Measurements from ENCODE around the gene JUNB. TPM values are rescaled to one million over a fixed set of nuclear protein-coding genes. Genes with fewer than 3 reads are reported as not detected.

The JUNB gene
- total RNA-seq, 1 experiment from 2014 or later, result 125 TPM

GRCh38 chr19:12754465-12755196 lies 36.7 kb upstream of the JUNB start:
- POLR2A ChIA-PET, result interaction anchor here (0.6 to 1.9 kb wide), 6 partner anchors 11 to 954 kb away, joined by 3 to 4 read pairs (median 3); partner anchors contain the start of genes GET3 and TRIR

GRCh38 chr19:12756150-12756883 lies 35.0 kb upstream of the JUNB start:
- ChIA-PET CTCF (interaction anchor here (0.6 to 13.2 kb wide), 9 partner anchors 10 to 571 kb away, joined by 3 to 307 read pairs (median 5); partner anchors contain the start of genes JUNB, PRDX2, THSD8 and TNPO2), POLR2A (interaction anchor here (1.8 to 1.9 kb wide), 2 partner anchors 20 to 22 kb away, joined by 4 to 8 read pairs; partner anchors contain the start of genes GET3 and TRIR)

More at GRCh38 chr19:12754465-12755196, 36.7 kb upstream of the JUNB start:
- intact Hi-C loops (cut with micrococcal nuclease), result no loop called here
- H3K36me3 Mint-ChIP-seq (ENCODE audit: insufficient read depth, unreplicated experiment), result no peaks in the 10 kb centered on the region
- H3K27ac Mint-ChIP-seq (ENCODE audit: low read depth, unreplicated experiment), result no peak overlapping the region
- no peak overlapping the region for H3K4me3 Mint-ChIP-seq (ENCODE audit: unreplicated experiment)
- no peaks in the 10 kb centered on the region for H3K9me3 Mint-ChIP-seq (ENCODE audit: unreplicated experiment)
- peaks cover 18% of the 10 kb centered on the region for H3K4me1 Mint-ChIP-seq (ENCODE audit: insufficient read depth, unreplicated experiment)
- no peak for TF ChIP-seq CTCF (IDR thresholded peaks at IDR 0.05; ENCODE audit: unreplicated experiment)
- no peak for DNase-seq (ENCODE audit: unreplicated experiment)
- no TSS peak for BruUV-seq (replicated peaks)
- CTCF ChIA-PET, result interaction anchor here (0.7 to 13.2 kb wide), 10 partner anchors 10 to 95 kb away, joined by 3 to 307 read pairs (median 3); partner anchors contain the start of genes JUNB, PRDX2, THSD8 and TRIR
- H3K27me3 Mint-ChIP-seq (ENCODE audit: insufficient read depth, unreplicated experiment), result no peaks in the 10 kb centered on the region

GRCh38 chr19:12757544-12758274 lies 33.6 kb upstream of the JUNB start:
- H3K4me3 Mint-ChIP-seq (ENCODE audit: unreplicated experiment), result peak overlapping the region; percentile 35
- H3K4me1 Mint-ChIP-seq (ENCODE audit: insufficient read depth, unreplicated experiment), result peaks cover 5% of the 10 kb centered on the region
- H3K9me3 Mint-ChIP-seq (ENCODE audit: unreplicated experiment), result no peaks in the 10 kb centered on the region
- no peak overlapping the region for H3K27ac Mint-ChIP-seq (ENCODE audit: low read depth, unreplicated experiment)
- intact Hi-C loops (cut with micrococcal nuclease), result loop anchor here (1.0 kb wide), 2 partner anchors 24 to 40 kb away; no protein-coding TSS in a partner anchor
- no peaks in the 10 kb centered on the region for H3K27me3 Mint-ChIP-seq (ENCODE audit: insufficient read depth, unreplicated experiment)
- ChIA-PET CTCF (interaction anchor here (0.6 to 13.2 kb wide), 18 partner anchors 9 to 108 kb away, joined by 3 to 307 read pairs (median 6); partner anchors contain the start of genes JUNB, PRDX2, THSD8 and TNPO2), POLR2A (interaction anchor here (1.0 to 3.4 kb wide), 6 partner anchors 8 to 38 kb away, joined by 3 to 14 read pairs (median 4); partner anchors contain the start of genes GET3 and TRIR)
- BruUV-seq (replicated peaks), result no TSS peak
- peak; percentile 72 for DNase-seq (ENCODE audit: unreplicated experiment)
- no peaks in the 10 kb centered on the region for H3K36me3 Mint-ChIP-seq (ENCODE audit: insufficient read depth, unreplicated experiment)
- TF ChIP-seq CTCF (IDR thresholded peaks at IDR 0.05; ENCODE audit: unreplicated experiment), result peak; percentile 97

More at GRCh38 chr19:12756150-12756883, 35.0 kb upstream of the JUNB start:
- intact Hi-C loops (cut with micrococcal nuclease), result no loop called here
- H3K9me3 Mint-ChIP-seq (ENCODE audit: unreplicated experiment), result no peaks in the 10 kb centered on the region
- no peak overlapping the region for H3K27ac Mint-ChIP-seq (ENCODE audit: low read depth, unreplicated experiment)
- H3K4me3 Mint-ChIP-seq (ENCODE audit: unreplicated experiment), result no peak overlapping the region
- no peaks in the 10 kb centered on the region for H3K27me3 Mint-ChIP-seq (ENCODE audit: insufficient read depth, unreplicated experiment)
- H3K36me3 Mint-ChIP-seq (ENCODE audit: insufficient read depth, unreplicated experiment), result no peaks in the 10 kb centered on the region
- DNase-seq (ENCODE audit: unreplicated experiment), result no peak
- TF ChIP-seq CTCF (IDR thresholded peaks at IDR 0.05; ENCODE audit: unreplicated experiment), result no peak
- peaks cover 6% of the 10 kb centered on the region for H3K4me1 Mint-ChIP-seq (ENCODE audit: insufficient read depth, unreplicated experiment)
- BruUV-seq (replicated peaks), result no TSS peak

Data from MCF 10A (cell line).